GM12878 (cell line): ENCODE measurements around the gene ITGA2. TPM values are rescaled to one million over a fixed set of nuclear protein-coding genes. Genes with fewer than 3 reads are reported as not detected.

Experiments used
- ATAC-seq: fragments of 200-7000 bp; cut with Tn5 transposase; 3 replicates; pipeline ENCODE4 v1.9.1; 2020; ENCODE audit warnings: mild to moderate bottlenecking, moderate library complexity
- BruUV-seq: library from RNA; stranded (reverse); fragments of 400-500 nt; replicated peaks from 2 replicates; lab custom pipeline; 2021; lab: Mats Ljungman, UMichigan
- CTCF ChIA-PET: fragments of 300-600 bp; sonication (Branson Sonifier 250); formaldehyde crosslinking; extraction: SDS; loops from one replicate; lab custom pipeline; 2021; ENCODE audit warnings: inconsistent platforms; lab: Yijun Ruan, JAX
- POLR2A ChIA-PET: fragments of 350-600 bp; formaldehyde crosslinking; extraction: SDS; loops from one replicate; lab custom pipeline; 2021; ENCODE audit warnings: inconsistent platforms; lab: Charles Lee
- RAD21 ChIA-PET: fragments of 300-600 bp; sonication (Branson Sonifier 250); formaldehyde crosslinking; loops from one replicate; lab custom pipeline; 2023; ENCODE audit warnings: antibody characterized with exemption; ENCODE audit not compliant: unreplicated experiment; lab: Charles Lee
- SMC1A ChIA-PET: fragments of 300-600 bp; sonication (Branson Sonifier 250); formaldehyde crosslinking; loops from one replicate; lab custom pipeline; 2023; ENCODE audit not compliant: unreplicated experiment, uncharacterized antibody; lab: Charles Lee
- DNase-seq: peaks from one replicate; pipeline ENCODE4 v3.0.0-alpha.2; 2011; ENCODE audit warnings: low read depth, low spot score
- FAIRE-seq: peaks from 3 replicates; lab custom pipeline; 2011; peaks lifted over from hg19 to GRCh38; lab: Jason Lieb, UNC
- H2AFZ ChIP-seq: 2 replicates; pipeline ENCODE4 v1.6.0; 2011; ENCODE audit warnings: low read depth, low read length, control low read depth; ENCODE audit not compliant: control insufficient read depth
- H3K27ac ChIP-seq: 2 replicates; pipeline ENCODE4 v1.5.1; 2011; ENCODE audit warnings: control low read depth; ENCODE audit not compliant: control insufficient read depth, insufficient read depth
- H3K27me3 ChIP-seq, 2 experiments: replicated peaks in 1 of 2; 2 replicates each; pipeline versions ENCODE4 v1.6.0 to v1.6.1; 2011; ENCODE audit warnings: low read length in 1 of 2; ENCODE audit not compliant: control insufficient read depth in 2 of 2, insufficient read depth in 2 of 2
- H3K36me3 ChIP-seq, 2 experiments: 2 replicates each; pipeline ENCODE4 v1.5.1; 2011; ENCODE audit warnings: low read length in 1 of 2; ENCODE audit not compliant: control insufficient read depth in 2 of 2, insufficient read depth in 2 of 2
- H3K4me1 ChIP-seq: 2 replicates; pipeline ENCODE4 v1.6.1; 2011; ENCODE audit warnings: mild to moderate bottlenecking, low read length, moderate library complexity, mixed read lengths; ENCODE audit not compliant: control insufficient read depth, insufficient read depth
- H3K4me2 ChIP-seq: 2 replicates; pipeline ENCODE4 v1.6.0; 2011; ENCODE audit warnings: control low read depth; ENCODE audit not compliant: control insufficient read depth, insufficient read depth
- H3K4me3 ChIP-seq: fragments of 200-600 bp; sonication (generic); 2 replicates; pipeline ENCODE4 v1.5.1; 2016
- H3K79me2 ChIP-seq: 2 replicates; pipeline ENCODE4 v1.6.0; 2011; ENCODE audit warnings: low read length; ENCODE audit not compliant: control insufficient read depth, insufficient read depth
- H3K9ac ChIP-seq: 2 replicates; pipeline ENCODE4 v1.8.0; 2011; ENCODE audit warnings: low read length, control low read depth, mixed read lengths; ENCODE audit not compliant: control insufficient read depth, insufficient read depth
- H3K9me3 ChIP-seq: replicated peaks from 3 replicates; pipeline ENCODE4 v1.5.1; 2011; ENCODE audit warnings: mild to moderate bottlenecking, low read length; ENCODE audit not compliant: control insufficient read depth, insufficient read depth
- H4K20me1 ChIP-seq: 2 replicates; pipeline ENCODE4 v1.6.0; 2011; ENCODE audit not compliant: control insufficient read depth, insufficient read depth
- BACH1 ChIP-seq: fragments of 450-650 bp; IDR thresholded peaks from 2 replicates; pipeline ENCODE4 v1.6.1; 2017; ENCODE audit warnings: mild to moderate bottlenecking, borderline replicate concordance
- CREB1 ChIP-seq: IDR thresholded peaks from 2 replicates; pipeline ENCODE4 v1.6.1; 2012; ENCODE audit warnings: low read depth, mild to moderate bottlenecking, inconsistent platforms
- FOXM1 ChIP-seq: IDR thresholded peaks from 2 replicates; pipeline ENCODE4 v1.6.1; 2012; ENCODE audit warnings: low read depth, mild to moderate bottlenecking, inconsistent platforms, low read length, moderate library complexity
- HCFC1 ChIP-seq: fragments of 150-350 bp; IDR thresholded peaks from 2 replicates; pipeline ENCODE4 v1.6.1; 2014; ENCODE audit warnings: low read length
- HDAC2 ChIP-seq: fragments of 200-600 bp; sonication (generic); IDR thresholded peaks from 2 replicates; pipeline ENCODE4 v1.6.1; 2017
- HDAC6 ChIP-seq: fragments of 200-600 bp; sonication (generic); IDR thresholded peaks from one replicate; pipeline ENCODE4 v1.8.0; 2017; ENCODE audit warnings: antibody characterized with exemption; ENCODE audit not compliant: unreplicated experiment
- HDGF ChIP-seq: fragments of 450-650 bp; IDR thresholded peaks from 2 replicates; pipeline ENCODE4 v1.6.1; 2016; ENCODE audit warnings: antibody characterized with exemption
- IRF4 ChIP-seq: IDR thresholded peaks from 2 replicates; pipeline ENCODE4 v1.6.1; 2011; ENCODE audit warnings: low read depth, low read length
- MTA2 ChIP-seq: fragments of 450-650 bp; IDR thresholded peaks from 2 replicates; pipeline ENCODE4 v1.6.1; 2016; ENCODE audit warnings: low read depth, mild to moderate bottlenecking, moderate library complexity
- NFYA ChIP-seq: IDR thresholded peaks from 2 replicates; pipeline ENCODE4 v1.6.1; 2011; ENCODE audit warnings: low read depth, mild to moderate bottlenecking, low read length, improper control_type of control experiment, borderline replicate concordance
- PAX5 ChIP-seq: IDR thresholded peaks from 2 replicates; pipeline ENCODE4 v1.6.1; 2011; ENCODE audit warnings: low read depth, low read length, borderline replicate concordance
- SMARCA5 ChIP-seq: fragments of 450-650 bp; IDR thresholded peaks from 2 replicates; pipeline ENCODE4 v1.6.1; 2017; ENCODE audit warnings: mild to moderate bottlenecking
- SREBF1 ChIP-seq: IDR thresholded peaks from 2 replicates; pipeline ENCODE4 v1.6.1; 2012; ENCODE audit warnings: mild to moderate bottlenecking, low read length
- ZZZ3 ChIP-seq: IDR thresholded peaks from 2 replicates; pipeline ENCODE4 v1.6.1; 2011; ENCODE audit warnings: low read depth; ENCODE audit not compliant: control insufficient read depth, insufficient read length
- WGBS: methylation state at CpG from one replicate; pipeline ENCODE4 v1.1.6; 2016; ENCODE audit warnings: low lambda C conversion rate; ENCODE audit not compliant: insufficient replicate concordance, insufficient coverage; ENCODE audit errors: missing lambda C conversion rate; 5-methylcytosine and 5-hydroxymethylcytosine counted together
- in situ Hi-C: fragments of 300-500 bp; cut with MboI; formaldehyde crosslinking; loops from 9 replicates; pipeline ENCODE4 v1.14.3; 2018; ENCODE audit warnings: mixed read lengths
- intact Hi-C: fragments of 100-400 bp; cut with micrococcal nuclease; formaldehyde crosslinking; loops from one replicate; pipeline ENCODE4 v1.14.2; 2022; ENCODE audit not compliant: unreplicated experiment
- polyA plus RNA-seq, 11 experiments: library from polyadenylated mRNA; depleted of rRNA in 4 of 11; unstranded in 6 of 11; stranded (reverse) in 5 of 11; fragments of >200 nt; fragmentation: Nextera tagmentation in 4 of 11; fragmentation: Illumina TruSeq in 1 of 11; extraction: Ambion mirVana in 4 of 11; extraction: Trizol in 1 of 11; gene quantifications; 1 replicate in 1 of 11; 2 replicates in 10 of 11; pipeline versions ENCODE4 v1.2.1 to v1.2.3, GENCODE V29; 2011 to 2016; ENCODE audit warnings: inconsistent platforms in 2 of 11, missing spikeins in 2 of 11, low read depth in 1 of 11
- total RNA-seq, 4 experiments: library from RNA; depleted of rRNA in 3 of 4; stranded (reverse); fragments of >200 nt in 3 of 4; fragmentation: Illumina TruSeq in 1 of 4; extraction: Trizol in 1 of 4; gene quantifications; 2 replicates each; pipeline versions ENCODE4 v1.2.1 to v1.2.3, GENCODE V29; 2013 to 2021
- TF ChIP-seq, protein P1 (sequence below): IDR thresholded peaks from 2 replicates; pipeline ENCODE4 v1.6.1; 2011; ENCODE audit warnings: mild to moderate bottlenecking, low read depth, low read length, moderate library complexity; ENCODE audit not compliant: insufficient replicate concordance
- TF ChIP-seq, protein P2 (sequence below): fragments of 150-350 bp; IDR thresholded peaks from 2 replicates; pipeline ENCODE4 v1.6.1; 2016; ENCODE audit warnings: low read depth, low read length
- TF ChIP-seq, protein P3 (sequence below): IDR thresholded peaks from 2 replicates; pipeline ENCODE4 v1.6.1; 2012; ENCODE audit warnings: low read depth, low read length, improper control_type of control experiment
- TF ChIP-seq, protein P4 (sequence below): fragments of 450-650 bp; conservative IDR thresholded peaks from 2 replicates; pipeline ENCODE4 v1.6.1; 2017; ENCODE audit warnings: mild to moderate bottlenecking, moderate library complexity
- TF ChIP-seq, protein P5 (sequence below): fragments of 450-650 bp; IDR thresholded peaks from 2 replicates; pipeline ENCODE4 v1.6.1; 2016; ENCODE audit warnings: mild to moderate bottlenecking

ITGA2 gene
- total and polyA plus RNA-seq, 10 of the 15 experiments (the other 5 are each of a cell fraction or from before 2014, with no cell fraction given): under 0.01 to 0.13 (median 0.03) TPM; not detected in 6

DNA sequence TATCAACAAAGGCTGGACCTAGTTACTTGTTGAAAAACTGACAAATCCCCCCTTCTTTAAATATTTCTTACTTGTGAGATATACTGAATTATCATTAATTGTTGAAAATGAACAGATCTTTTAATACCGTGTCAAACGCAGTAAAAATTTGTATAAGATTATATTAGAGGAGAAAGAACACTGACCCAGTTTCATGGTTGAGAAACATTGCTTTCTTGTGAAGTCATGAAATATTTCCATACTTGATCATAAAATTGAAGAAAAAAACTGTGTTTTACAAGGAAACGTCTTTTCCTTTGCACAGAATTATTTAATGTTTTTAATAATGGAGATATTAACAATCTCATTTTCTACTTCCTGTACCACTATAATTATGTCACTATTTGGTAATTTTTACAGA lies 74.6 kb downstream of the ITGA2 start:
- no peaks in the 10 kb centered on the region for H3K79me2 ChIP-seq
- no peaks in the 10 kb centered on the region for H3K36me3 ChIP-seq
- TF ChIP-seq CREB1 (no peak), NFYA (no peak), BACH1 (no peak), MTA2 (no peak), ZZZ3 (no peak), HDGF (no peak), HDAC6 (no peak), SMARCA5 (no peak), HCFC1 (no peak), IRF4 (no peak), PAX5 (no peak), FOXM1 (no peak), SREBF1 (no peak), HDAC2 (no peak)
- TF ChIP-seq, protein P1, sequence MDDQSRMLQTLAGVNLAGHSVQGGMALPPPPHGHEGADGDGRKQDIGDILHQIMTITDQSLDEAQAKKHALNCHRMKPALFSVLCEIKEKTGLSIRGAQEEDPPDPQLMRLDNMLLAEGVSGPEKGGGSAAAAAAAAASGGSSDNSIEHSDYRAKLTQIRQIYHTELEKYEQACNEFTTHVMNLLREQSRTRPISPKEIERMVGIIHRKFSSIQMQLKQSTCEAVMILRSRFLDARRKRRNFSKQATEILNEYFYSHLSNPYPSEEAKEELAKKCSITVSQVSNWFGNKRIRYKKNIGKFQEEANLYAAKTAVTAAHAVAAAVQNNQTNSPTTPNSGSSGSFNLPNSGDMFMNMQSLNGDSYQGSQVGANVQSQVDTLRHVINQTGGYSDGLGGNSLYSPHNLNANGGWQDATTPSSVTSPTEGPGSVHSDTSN: no peak
- TF ChIP-seq, protein P2, sequence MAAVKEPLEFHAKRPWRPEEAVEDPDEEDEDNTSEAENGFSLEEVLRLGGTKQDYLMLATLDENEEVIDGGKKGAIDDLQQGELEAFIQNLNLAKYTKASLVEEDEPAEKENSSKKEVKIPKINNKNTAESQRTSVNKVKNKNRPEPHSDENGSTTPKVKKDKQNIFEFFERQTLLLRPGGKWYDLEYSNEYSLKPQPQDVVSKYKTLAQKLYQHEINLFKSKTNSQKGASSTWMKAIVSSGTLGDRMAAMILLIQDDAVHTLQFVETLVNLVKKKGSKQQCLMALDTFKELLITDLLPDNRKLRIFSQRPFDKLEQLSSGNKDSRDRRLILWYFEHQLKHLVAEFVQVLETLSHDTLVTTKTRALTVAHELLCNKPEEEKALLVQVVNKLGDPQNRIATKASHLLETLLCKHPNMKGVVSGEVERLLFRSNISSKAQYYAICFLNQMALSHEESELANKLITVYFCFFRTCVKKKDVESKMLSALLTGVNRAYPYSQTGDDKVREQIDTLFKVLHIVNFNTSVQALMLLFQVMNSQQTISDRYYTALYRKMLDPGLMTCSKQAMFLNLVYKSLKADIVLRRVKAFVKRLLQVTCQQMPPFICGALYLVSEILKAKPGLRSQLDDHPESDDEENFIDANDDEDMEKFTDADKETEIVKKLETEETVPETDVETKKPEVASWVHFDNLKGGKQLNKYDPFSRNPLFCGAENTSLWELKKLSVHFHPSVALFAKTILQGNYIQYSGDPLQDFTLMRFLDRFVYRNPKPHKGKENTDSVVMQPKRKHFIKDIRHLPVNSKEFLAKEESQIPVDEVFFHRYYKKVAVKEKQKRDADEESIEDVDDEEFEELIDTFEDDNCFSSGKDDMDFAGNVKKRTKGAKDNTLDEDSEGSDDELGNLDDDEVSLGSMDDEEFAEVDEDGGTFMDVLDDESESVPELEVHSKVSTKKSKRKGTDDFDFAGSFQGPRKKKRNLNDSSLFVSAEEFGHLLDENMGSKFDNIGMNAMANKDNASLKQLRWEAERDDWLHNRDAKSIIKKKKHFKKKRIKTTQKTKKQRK: no peak
- TF ChIP-seq, protein P3, sequence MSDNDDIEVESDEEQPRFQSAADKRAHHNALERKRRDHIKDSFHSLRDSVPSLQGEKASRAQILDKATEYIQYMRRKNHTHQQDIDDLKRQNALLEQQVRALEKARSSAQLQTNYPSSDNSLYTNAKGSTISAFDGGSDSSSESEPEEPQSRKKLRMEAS: no peak
- TF ChIP-seq, protein P4, sequence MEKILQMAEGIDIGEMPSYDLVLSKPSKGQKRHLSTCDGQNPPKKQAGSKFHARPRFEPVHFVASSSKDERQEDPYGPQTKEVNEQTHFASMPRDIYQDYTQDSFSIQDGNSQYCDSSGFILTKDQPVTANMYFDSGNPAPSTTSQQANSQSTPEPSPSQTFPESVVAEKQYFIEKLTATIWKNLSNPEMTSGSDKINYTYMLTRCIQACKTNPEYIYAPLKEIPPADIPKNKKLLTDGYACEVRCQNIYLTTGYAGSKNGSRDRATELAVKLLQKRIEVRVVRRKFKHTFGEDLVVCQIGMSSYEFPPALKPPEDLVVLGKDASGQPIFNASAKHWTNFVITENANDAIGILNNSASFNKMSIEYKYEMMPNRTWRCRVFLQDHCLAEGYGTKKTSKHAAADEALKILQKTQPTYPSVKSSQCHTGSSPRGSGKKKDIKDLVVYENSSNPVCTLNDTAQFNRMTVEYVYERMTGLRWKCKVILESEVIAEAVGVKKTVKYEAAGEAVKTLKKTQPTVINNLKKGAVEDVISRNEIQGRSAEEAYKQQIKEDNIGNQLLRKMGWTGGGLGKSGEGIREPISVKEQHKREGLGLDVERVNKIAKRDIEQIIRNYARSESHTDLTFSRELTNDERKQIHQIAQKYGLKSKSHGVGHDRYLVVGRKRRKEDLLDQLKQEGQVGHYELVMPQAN: no peak
- TF ChIP-seq, protein P5, sequence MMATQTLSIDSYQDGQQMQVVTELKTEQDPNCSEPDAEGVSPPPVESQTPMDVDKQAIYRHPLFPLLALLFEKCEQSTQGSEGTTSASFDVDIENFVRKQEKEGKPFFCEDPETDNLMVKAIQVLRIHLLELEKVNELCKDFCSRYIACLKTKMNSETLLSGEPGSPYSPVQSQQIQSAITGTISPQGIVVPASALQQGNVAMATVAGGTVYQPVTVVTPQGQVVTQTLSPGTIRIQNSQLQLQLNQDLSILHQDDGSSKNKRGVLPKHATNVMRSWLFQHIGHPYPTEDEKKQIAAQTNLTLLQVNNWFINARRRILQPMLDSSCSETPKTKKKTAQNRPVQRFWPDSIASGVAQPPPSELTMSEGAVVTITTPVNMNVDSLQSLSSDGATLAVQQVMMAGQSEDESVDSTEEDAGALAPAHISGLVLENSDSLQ: no peak
- H2AFZ ChIP-seq: no peak overlapping the region
- H3K9me3 ChIP-seq: no peaks in the 10 kb centered on the region
- ChIA-PET CTCF (no interaction called here), POLR2A (no interaction called here), SMC1A (no interaction called here), RAD21 (no interaction called here)
- in situ Hi-C loops: no loop called here
- intact Hi-C loops: no loop called here
- H3K4me1 ChIP-seq: no peaks in the 10 kb centered on the region
- H3K9ac ChIP-seq: no peak overlapping the region
- no peak overlapping the region for H3K4me2 ChIP-seq
- DNase-seq (no peak), ATAC-seq (no peak), FAIRE-seq (no peak)
- H3K27me3 ChIP-seq: peaks cover 0 to 2% of the 10 kb centered on the region in 2 experiments; a peak in 1 of 4 replicates
- no peak overlapping the region for H3K4me3 ChIP-seq
- no peaks in the 10 kb centered on the region for H4K20me1 ChIP-seq
- no peak overlapping the region for H3K27ac ChIP-seq
- no TSS peak for BruUV-seq
- WGBS: 30% methylated on average over 3 of the region's 3 CpGs
